GM18909 (cell line): ENCODE measurements around the gene KIF11.
"Not testable (repeated sequence)": the region's sequence is repeated elsewhere in the genome, so short reads cannot be mapped to it uniquely, and the experiment has no call there.

Experiments used
- ATAC-seq: cut with Tn5 transposase; IDR thresholded peaks from one replicate; pipeline ENCODE4 v1.9.1; 2021; ENCODE audit warnings: mild to moderate bottlenecking; ENCODE audit not compliant: unreplicated experiment, poor library complexity

The KIF11 gene

GRCh38 chr10:92590623-92591549 lies 2.0 kb upstream of the KIF11 start:
- ATAC-seq = peak; percentile 24

GRCh38 chr10:92591550-92592022 lies 1.3 kb upstream of the KIF11 start:
- peak; percentile 78 for ATAC-seq

- no peak for ATAC-seq
These were observed 974 bp downstream of the KIF11 start for GRCh38 chr10:92593619-92594588.

- no peak for ATAC-seq
These were observed 2.6 kb downstream of the KIF11 start for GRCh38 chr10:92595505-92595904.

GRCh38 chr10:92598321-92598720 lies 5.4 kb downstream of the KIF11 start:
- ATAC-seq = no peak

- no peak for ATAC-seq
These were observed 11.9 kb downstream of the KIF11 start for GRCh38 chr10:92604841-92605240.

- no peak for ATAC-seq
These were observed 22.6 kb downstream of the KIF11 start for GRCh38 chr10:92615515-92615914.

GRCh38 chr10:92619368-92619767 lies 26.4 kb downstream of the KIF11 start:
- ATAC-seq = no peak

GRCh38 chr10:92627845-92628480 lies 35.0 kb downstream of the KIF11 start:
- ATAC-seq = no peak

- no peak for ATAC-seq
These were observed 37.0 kb downstream of the KIF11 start for GRCh38 chr10:92629945-92630344.

- no peak for ATAC-seq
These were observed 45.1 kb downstream of the KIF11 start for GRCh38 chr10:92638037-92638436.

- no peak for ATAC-seq
These were observed 47.2 kb downstream of the KIF11 start for GRCh38 chr10:92640107-92640506.

- ATAC-seq = no peak
These were observed 48.6 kb downstream of the KIF11 start for GRCh38 chr10:92641492-92641891.

GRCh38 chr10:92644921-92645320 lies 52.0 kb downstream of the KIF11 start:
- ATAC-seq = no peak

GRCh38 chr10:92650864-92651263 lies 57.9 kb downstream of the KIF11 start:
- not testable (repeated sequence) for ATAC-seq

- no peak for ATAC-seq
These were observed 62.5 kb downstream of the KIF11 start for GRCh38 chr10:92655426-92655825.

GRCh38 chr10:92656266-92656961 lies 63.5 kb downstream of the KIF11 start:
- ATAC-seq = no peak

GRCh38 chr10:92657024-92657423 lies 64.1 kb downstream of the KIF11 start:
- ATAC-seq = no peak

GRCh38 chr10:92662848-92663247 lies 69.9 kb downstream of the KIF11 start:
- ATAC-seq = no peak

- ATAC-seq = no peak
These were observed 71.4 kb downstream of the KIF11 start for GRCh38 chr10:92664322-92664721.
